ENCODE data around the gene ANTKMT. TPM values are rescaled to one million over a fixed set of nuclear protein-coding genes. Genes with fewer than 3 reads are reported as not detected.

Gene ANTKMT, protein sequence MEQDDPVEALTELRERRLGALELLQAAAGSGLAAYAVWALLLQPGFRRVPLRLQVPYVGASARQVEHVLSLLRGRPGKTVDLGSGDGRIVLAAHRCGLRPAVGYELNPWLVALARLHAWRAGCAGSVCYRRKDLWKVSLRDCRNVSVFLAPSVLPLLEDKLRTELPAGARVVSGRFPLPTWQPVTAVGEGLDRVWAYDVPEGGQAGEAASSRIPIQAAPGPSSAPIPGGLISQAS
- total RNA-seq: 23.3 and 35.0 TPM in 2 replicates

DNA sequence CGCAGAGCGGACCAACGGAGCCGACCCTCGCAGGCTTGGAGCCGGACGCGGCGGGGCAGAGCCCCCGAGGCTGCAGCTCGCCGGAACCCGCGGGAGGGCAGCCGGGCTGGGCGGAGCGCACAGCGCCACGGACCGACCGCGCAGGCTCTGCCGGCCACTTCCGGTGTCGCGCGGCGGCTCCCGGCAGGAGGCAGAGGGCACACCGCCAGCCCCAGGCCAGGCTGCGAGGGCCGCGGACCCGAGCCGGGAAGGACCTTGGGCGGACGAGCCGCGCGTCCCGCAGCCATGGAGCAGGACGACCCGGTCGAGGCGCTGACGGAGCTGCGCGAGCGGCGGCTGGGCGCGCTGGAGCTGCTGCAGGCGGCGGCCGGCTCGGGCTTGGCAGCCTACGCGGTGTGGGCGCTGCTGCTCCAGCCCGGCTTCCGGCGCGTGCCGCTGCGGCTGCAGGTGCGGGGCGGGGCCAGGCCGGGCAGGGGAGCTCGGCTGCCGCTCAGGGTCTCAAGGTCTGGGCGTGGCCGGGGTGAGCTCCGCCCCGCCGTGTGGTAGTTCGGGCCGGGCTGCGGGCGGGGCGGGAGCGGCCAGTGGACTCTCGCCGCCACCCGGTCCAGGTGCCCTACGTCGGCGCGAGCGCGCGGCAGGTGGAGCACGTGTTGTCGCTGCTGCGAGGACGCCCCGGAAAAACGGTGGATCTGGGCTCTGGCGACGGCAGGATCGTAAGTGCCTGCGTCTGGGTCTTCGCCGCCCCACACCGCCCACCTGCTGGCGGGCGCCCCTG, at the start of gene ANTKMT:
ANTKMT (plus strand) TSS at position 157 of the 775 bp plus-strand sequence; CDS start at position 286, 129 bp downstream.
- H3K36me3 ChIP-seq (ENCODE audit: control insufficient read depth, insufficient read depth, low read length): peaks cover 2% of the 10 kb centered on the region
- peak; percentile 51 for DNase-seq (ENCODE audit: low read depth)
- FAIRE-seq: no peak
- peak within 1 kb of the TSS; percentile 87 for H3K4me3 ChIP-seq (ENCODE audit: low read depth, low read length)
- no peaks in the 10 kb centered on the region for H3K27me3 ChIP-seq (ENCODE audit: control insufficient read depth, insufficient read depth, low read length)
- peak; percentile 10 for TF ChIP-seq CTCF (IDR thresholded peaks at IDR 0.05; ENCODE audit: insufficient read depth, low read length, severe bottlenecking)

DNA sequence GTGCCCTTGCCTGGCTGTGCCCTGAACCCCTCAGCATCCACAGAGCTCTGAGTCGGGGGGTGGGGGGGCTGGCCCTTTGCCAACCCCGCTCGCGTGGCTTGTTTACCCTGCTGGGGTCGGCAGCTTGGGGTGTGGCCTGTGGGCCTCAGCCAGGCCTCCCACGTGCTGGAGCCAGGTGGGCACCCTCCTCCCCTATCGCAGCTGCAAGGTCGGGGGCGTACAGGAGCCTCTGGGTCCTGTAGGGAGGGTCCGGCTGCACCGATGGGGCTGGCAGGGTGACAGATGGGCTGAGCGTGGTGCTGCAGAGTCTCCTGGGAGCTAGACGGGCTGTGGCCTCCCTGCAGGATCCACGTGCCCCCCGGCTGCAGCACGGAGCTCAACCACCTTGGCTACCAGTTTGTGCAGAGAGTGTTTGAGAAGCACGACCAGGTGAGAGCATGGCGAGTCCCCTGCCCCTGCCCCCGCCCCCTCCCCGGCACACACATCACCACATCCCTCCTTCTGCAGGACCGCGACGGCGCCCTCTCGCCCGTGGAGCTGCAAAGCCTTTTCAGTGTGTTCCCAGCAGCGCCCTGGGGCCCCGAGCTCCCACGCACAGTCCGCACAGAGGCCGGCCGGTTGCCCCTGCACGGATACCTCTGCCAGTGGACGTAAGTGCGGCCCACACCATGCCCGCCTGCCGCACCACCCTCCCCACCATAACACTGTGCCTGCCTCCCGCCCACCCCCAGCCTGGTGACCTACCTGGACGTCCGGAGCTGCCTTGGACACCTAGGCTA, 49.4 kb upstream of the ANTKMT start:
- FAIRE-seq (no peak), DNase-seq (ENCODE audit: low read depth) (no peak)
- no peak for TF ChIP-seq CTCF (IDR thresholded peaks at IDR 0.05; ENCODE audit: insufficient read depth, low read length, severe bottlenecking)
- Histone ChIP-seq H3K4me3 (ENCODE audit: low read depth, low read length) (no peak overlapping the region), H3K27me3 (ENCODE audit: control insufficient read depth, insufficient read depth, low read length) (no peaks in the 10 kb centered on the region), H3K36me3 (ENCODE audit: control insufficient read depth, insufficient read depth, low read length) (peaks cover 31% of the 10 kb centered on the region)

DNA sequence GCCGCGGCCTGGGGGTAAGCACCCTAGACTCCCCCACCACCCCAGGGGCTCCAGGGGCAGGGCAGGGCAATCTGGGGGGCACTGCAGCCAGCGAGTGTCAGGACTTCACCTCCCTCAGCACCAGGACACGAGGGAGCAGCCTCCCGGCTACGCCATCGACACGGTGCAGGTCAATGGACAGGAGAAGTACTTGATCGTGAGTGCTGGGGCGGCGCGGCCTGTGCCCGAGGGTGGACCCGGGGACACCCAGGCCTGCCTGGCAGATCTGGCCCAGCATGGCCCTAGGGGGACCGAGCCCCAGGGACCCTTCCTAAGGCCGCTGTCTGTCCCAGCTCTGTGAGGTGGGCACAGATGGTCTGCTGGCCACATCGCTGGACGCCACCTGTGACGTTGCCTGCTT, 48.6 kb upstream of the ANTKMT start:
- DNase-seq (ENCODE audit: low read depth) (no peak), FAIRE-seq (no peak)
- Histone ChIP-seq H3K36me3 (ENCODE audit: control insufficient read depth, insufficient read depth, low read length) (peaks cover 31% of the 10 kb centered on the region), H3K27me3 (ENCODE audit: control insufficient read depth, insufficient read depth, low read length) (no peaks in the 10 kb centered on the region), H3K4me3 (ENCODE audit: low read depth, low read length) (no peak overlapping the region)
- TF ChIP-seq CTCF (IDR thresholded peaks at IDR 0.05; ENCODE audit: insufficient read depth, low read length, severe bottlenecking): no peak

DNA sequence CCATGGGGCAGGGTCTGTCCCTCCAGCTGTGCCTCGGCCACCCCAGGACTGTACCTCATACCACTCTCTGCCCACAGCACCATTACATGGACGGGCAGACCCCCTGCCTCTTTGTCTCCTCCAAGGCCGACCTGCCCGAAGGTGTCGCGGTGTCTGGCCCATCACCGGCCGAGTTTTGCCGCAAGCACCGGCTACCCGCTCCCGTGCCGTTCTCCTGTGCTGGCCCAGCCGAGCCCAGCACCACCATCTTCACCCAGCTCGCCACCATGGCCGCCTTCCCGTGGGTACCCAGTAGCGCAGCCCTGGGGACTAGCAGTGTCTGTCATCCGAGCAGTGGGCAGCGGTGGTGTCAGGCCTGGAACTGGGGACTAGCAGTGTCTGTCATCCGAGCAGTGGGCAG, 48.1 kb upstream of the ANTKMT start:
- no peak overlapping the region for H3K4me3 ChIP-seq (ENCODE audit: low read depth, low read length)
- no peaks in the 10 kb centered on the region for H3K27me3 ChIP-seq (ENCODE audit: control insufficient read depth, insufficient read depth, low read length)
- no peak for FAIRE-seq
- DNase-seq (ENCODE audit: low read depth): no peak
- TF ChIP-seq CTCF (IDR thresholded peaks at IDR 0.05; ENCODE audit: insufficient read depth, low read length, severe bottlenecking): no peak
- peaks cover 31% of the 10 kb centered on the region for H3K36me3 ChIP-seq (ENCODE audit: control insufficient read depth, insufficient read depth, low read length)

GRCh38 chr16:673399-673991, 47.5 kb upstream of the ANTKMT start:
- Histone ChIP-seq H3K36me3 (ENCODE audit: control insufficient read depth, insufficient read depth, low read length) (peaks cover 32% of the 10 kb centered on the region), H3K27me3 (ENCODE audit: control insufficient read depth, insufficient read depth, low read length) (no peaks in the 10 kb centered on the region), H3K4me3 (ENCODE audit: low read depth, low read length) (no peak overlapping the region)
- FAIRE-seq (no peak), DNase-seq (ENCODE audit: low read depth) (no peak)
- no peak for TF ChIP-seq CTCF (IDR thresholded peaks at IDR 0.05; ENCODE audit: insufficient read depth, low read length, severe bottlenecking)
